Vagina (tissue), 2 donors: ENCODE results near the gene PDE3B. TPM values are rescaled to one million over a fixed set of nuclear protein-coding genes. Genes with fewer than 3 reads are reported as not detected.
"Not testable (repeated sequence)": the region's sequence is repeated elsewhere in the genome, so short reads cannot be mapped to it uniquely, and the experiment has no call there.

ENCODE experiments used
- DNase-seq, 2 donors: peaks; one replicate each; pipeline ENCODE4 v3.0.0-alpha.2; 2017; ENCODE audit errors: extremely low spot score in 2 of 2
- H3K27ac ChIP-seq: fragments of 200-600 bp; sonication (generic); one replicate; pipeline ENCODE4 v1.5.1; 2019
- H3K27me3 ChIP-seq: fragments of 200-600 bp; sonication (generic); one replicate; pipeline ENCODE4 v1.5.1; 2019
- H3K36me3 ChIP-seq, 2 donors: fragments of 200-600 bp; sonication (generic); one replicate each; pipeline ENCODE4 v1.5.1; 2017 to 2019
- H3K4me1 ChIP-seq: fragments of 200-600 bp; sonication (generic); one replicate; pipeline ENCODE4 v1.5.1; 2019
- H3K4me3 ChIP-seq, 2 donors: fragments of 200-600 bp; sonication (generic); 1 replicate in 1 of 2; 2 replicates in 1 of 2; pipeline ENCODE4 v1.5.1; 2016 to 2019
- H3K9me3 ChIP-seq: fragments of 200-600 bp; sonication (generic); one replicate; pipeline ENCODE4 v1.5.1; 2019
- CTCF ChIP-seq, 3 experiments: fragments of 450-650 bp in 2 of 3; fragments of 200-600 bp in 1 of 3; sonication (generic) in 1 of 3; IDR thresholded peaks; one replicate each; pipeline ENCODE4 v1.5.1; 2017 to 2019; ENCODE audit warnings: antibody characterized with exemption in 3 of 3, mild to moderate bottlenecking in 2 of 3, moderate library complexity in 2 of 3
- POLR2A ChIP-seq, 2 donors: fragments of 450-650 bp; IDR thresholded peaks; one replicate each; pipeline ENCODE4 v1.6.1; 2017; ENCODE audit warnings: antibody characterized with exemption in 2 of 2, mild to moderate bottlenecking in 2 of 2, moderate library complexity in 2 of 2
- POLR2AphosphoS5 ChIP-seq, 2 donors: sonication (generic); formaldehyde crosslinking; IDR thresholded peaks; one replicate each; pipeline ENCODE4 v1.9.0; 2017; ENCODE audit warnings: antibody characterized with exemption in 2 of 2, mild to moderate bottlenecking in 2 of 2, low read depth in 1 of 2; ENCODE audit not compliant: insufficient read depth in 1 of 2
- intact Hi-C: fragments of 100-400 bp; cut with DNase I; formaldehyde crosslinking; loops from one replicate; pipeline ENCODE4 v1.15.1; 2023
- total RNA-seq: library from RNA; depleted of rRNA; stranded (reverse); fragments of >200 nt; gene quantifications from one replicate; pipeline ENCODE4 v1.2.3, GENCODE V29; 2016

PDE3B gene
- total RNA-seq, 1 donor from 2014 or later, result 10.1 TPM

GRCh38 chr11:14855890-14856289, 212.3 kb downstream of the PDE3B start:
- Histone ChIP-seq H3K9me3 (no peaks in the 10 kb centered on the region), H3K36me3 (no peaks in the 10 kb centered on the region), H3K4me3 (no peak overlapping the region), H3K4me1 (no peaks in the 10 kb centered on the region), H3K27me3 (no peaks in the 10 kb centered on the region), H3K27ac (no peak overlapping the region)
- TF ChIP-seq POLR2A (IDR thresholded peaks at IDR 0.05) (no peak), POLR2AphosphoS5 (IDR thresholded peaks at IDR 0.05; ENCODE audit: insufficient read depth in 1 of 2, low read depth in 1 of 2) (no peak), CTCF (IDR thresholded peaks at IDR 0.05) (no peak)
- no peak for DNase-seq
- intact Hi-C loops, result no loop called here

- H3K36me3 ChIP-seq, result no peaks in the 10 kb centered on the region
- TF ChIP-seq CTCF (IDR thresholded peaks at IDR 0.05) (no peak), POLR2A (IDR thresholded peaks at IDR 0.05) (no peak), POLR2AphosphoS5 (IDR thresholded peaks at IDR 0.05; ENCODE audit: insufficient read depth in 1 of 2, low read depth in 1 of 2) (no peak)
- no peaks in the 10 kb centered on the region for H3K27me3 ChIP-seq
- no peak for DNase-seq
- intact Hi-C loops, result no loop called here
- H3K9me3 ChIP-seq, result no peaks in the 10 kb centered on the region
- no peak overlapping the region for H3K4me3 ChIP-seq
- no peak overlapping the region for H3K27ac ChIP-seq
- H3K4me1 ChIP-seq, result no peaks in the 10 kb centered on the region
Observed at GRCh38 chr11:14857621-14858020, 214.0 kb downstream of the PDE3B start.

- Histone ChIP-seq H3K27me3 (no peaks in the 10 kb centered on the region), H3K36me3 (no peaks in the 10 kb centered on the region), H3K9me3 (no peaks in the 10 kb centered on the region), H3K27ac (no peak overlapping the region), H3K4me1 (no peaks in the 10 kb centered on the region), H3K4me3 (no peak overlapping the region)
- no peak for DNase-seq
- intact Hi-C loops, result no loop called here
- no peak for TF ChIP-seq POLR2AphosphoS5 (IDR thresholded peaks at IDR 0.05; ENCODE audit: insufficient read depth in 1 of 2, low read depth in 1 of 2)
- TF ChIP-seq POLR2A (IDR thresholded peaks at IDR 0.05), result no peak
- no peak for TF ChIP-seq CTCF (IDR thresholded peaks at IDR 0.05)
Observed at GRCh38 chr11:14858404-14858803, 214.8 kb downstream of the PDE3B start.

- no peaks in the 10 kb centered on the region for H3K4me1 ChIP-seq
- H3K36me3 ChIP-seq, result no peaks in the 10 kb centered on the region
- intact Hi-C loops, result no loop called here
- H3K4me3 ChIP-seq, result no peak overlapping the region
- H3K27me3 ChIP-seq, result no peaks in the 10 kb centered on the region
- TF ChIP-seq POLR2A (IDR thresholded peaks at IDR 0.05), result no peak
- no peak for TF ChIP-seq POLR2AphosphoS5 (IDR thresholded peaks at IDR 0.05; ENCODE audit: insufficient read depth in 1 of 2, low read depth in 1 of 2)
- no peak for TF ChIP-seq CTCF (IDR thresholded peaks at IDR 0.05)
- H3K9me3 ChIP-seq, result no peaks in the 10 kb centered on the region
- H3K27ac ChIP-seq, result no peak overlapping the region
- no peak for DNase-seq
Observed at GRCh38 chr11:14860511-14860910, 216.9 kb downstream of the PDE3B start.

- intact Hi-C loops, result no loop called here
- H3K4me3 ChIP-seq, result no peak overlapping the region
- H3K27me3 ChIP-seq, result no peaks in the 10 kb centered on the region
- no peak for TF ChIP-seq CTCF (IDR thresholded peaks at IDR 0.05)
- TF ChIP-seq POLR2A (IDR thresholded peaks at IDR 0.05), result no peak
- TF ChIP-seq POLR2AphosphoS5 (IDR thresholded peaks at IDR 0.05; ENCODE audit: insufficient read depth in 1 of 2, low read depth in 1 of 2), result no peak
- H3K36me3 ChIP-seq, result no peaks in the 10 kb centered on the region
- H3K4me1 ChIP-seq, result no peaks in the 10 kb centered on the region
- no peaks in the 10 kb centered on the region for H3K9me3 ChIP-seq
- no peak for DNase-seq
- H3K27ac ChIP-seq, result no peak overlapping the region
Observed at GRCh38 chr11:14861680-14862079, 218.1 kb downstream of the PDE3B start.

- H3K9me3 ChIP-seq, H3K4me1 ChIP-seq, H3K27ac ChIP-seq, H3K36me3 ChIP-seq, H3K4me3 ChIP-seq, DNase-seq, intact Hi-C loops, H3K27me3 ChIP-seq: not testable (repeated sequence)
Observed at GRCh38 chr11:14863775-14864174, 220.2 kb downstream of the PDE3B start.
